ENCODE data around the gene GNG12. TPM values are rescaled to one million over a fixed set of nuclear protein-coding genes. Genes with fewer than 3 reads are reported as not detected.
"Not testable (repeated sequence)": the region's sequence is repeated elsewhere in the genome, so short reads cannot be mapped to it uniquely, and the experiment has no call there.

GNG12 gene
- total RNA-seq, 2 experiments from 2014 or later: 0.04 TPM; not detected in 1

DNA sequence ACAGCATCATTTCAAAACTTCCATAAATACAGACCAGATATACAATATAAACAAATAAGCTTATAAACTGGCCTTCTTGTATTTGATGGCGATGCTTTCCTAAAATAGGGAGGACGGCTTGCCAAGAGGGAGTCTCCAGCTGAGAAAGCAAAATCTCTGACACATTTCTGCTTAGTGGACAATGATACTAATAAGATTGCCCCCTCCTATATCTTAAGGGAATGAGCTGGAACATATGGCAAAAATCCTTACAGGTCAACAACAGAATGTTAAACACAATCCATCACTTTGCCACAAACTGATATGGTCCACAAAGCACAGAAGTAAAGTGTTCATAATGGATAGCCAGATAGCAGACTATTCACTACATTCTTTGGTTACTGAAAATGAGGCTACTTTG is 155.3 kb downstream of the GNG12 start:
- Mint-ChIP-seq H3K27ac (no peak overlapping the region), H3K9me3 (no peaks in the 10 kb centered on the region), H3K36me3 (ENCODE audit: low read depth) (no peaks in the 10 kb centered on the region), H3K27me3 (peaks cover 8% of the 10 kb centered on the region), H3K4me1 (peaks cover 24% of the 10 kb centered on the region), H3K4me3 (no peak overlapping the region)
- ChIA-PET POLR2A (no interaction called here), CTCF (no interaction called here)
- no peak for DNase-seq

- peaks cover 24% of the 10 kb centered on the region for H3K4me1 Mint-ChIP-seq
- POLR2A ChIA-PET: no interaction called here
- H3K9me3 Mint-ChIP-seq: no peaks in the 10 kb centered on the region
Measured at GRCh38 chr1:67677408-67677807, 155.9 kb downstream of the GNG12 start.

GRCh38 chr1:67676946-67677345 is 156.3 kb downstream of the GNG12 start:
- H3K9me3 Mint-ChIP-seq: no peaks in the 10 kb centered on the region
- ChIA-PET CTCF (no interaction called here), POLR2A (no interaction called here)
- no peaks in the 10 kb centered on the region for H3K36me3 Mint-ChIP-seq (ENCODE audit: low read depth)
- peaks cover 13% of the 10 kb centered on the region for H3K27me3 Mint-ChIP-seq
- H3K4me3 Mint-ChIP-seq: no peak overlapping the region
- H3K27ac Mint-ChIP-seq: no peak overlapping the region
- peaks cover 24% of the 10 kb centered on the region for H3K4me1 Mint-ChIP-seq
- DNase-seq: no peak

More at GRCh38 chr1:67677408-67677807, 155.9 kb downstream of the GNG12 start:
- no peaks in the 10 kb centered on the region for H3K36me3 Mint-ChIP-seq (ENCODE audit: low read depth)
- no peak for DNase-seq
- peaks cover 10% of the 10 kb centered on the region for H3K27me3 Mint-ChIP-seq
- H3K27ac Mint-ChIP-seq: no peak overlapping the region
- CTCF ChIA-PET: no interaction called here
- no peak overlapping the region for H3K4me3 Mint-ChIP-seq

DNA sequence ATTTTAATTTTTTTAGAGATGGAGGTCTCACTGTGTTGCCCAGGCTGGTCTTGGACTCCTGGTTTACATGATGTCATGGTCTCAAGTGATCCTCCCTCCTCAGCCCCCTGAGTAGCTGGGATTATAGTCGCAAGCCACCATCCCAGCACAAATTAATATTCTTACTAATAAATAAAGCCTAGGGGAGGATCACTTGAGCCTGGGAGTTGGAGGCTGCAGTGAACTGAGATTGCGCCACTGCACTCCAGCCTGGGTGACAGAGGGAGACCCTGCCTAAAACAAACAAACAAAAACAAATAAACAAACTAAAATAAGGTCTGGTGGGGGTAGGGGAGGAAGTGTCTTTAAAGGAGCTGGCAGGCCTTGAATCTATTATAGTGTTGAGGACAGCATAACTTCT is 157.0 kb downstream of the GNG12 start:
- Mint-ChIP-seq H3K27ac (no peak overlapping the region), H3K27me3 (peaks cover 15% of the 10 kb centered on the region), H3K4me3 (no peak overlapping the region), H3K4me1 (peaks cover 24% of the 10 kb centered on the region), H3K36me3 (ENCODE audit: low read depth) (no peaks in the 10 kb centered on the region), H3K9me3 (no peaks in the 10 kb centered on the region)
- DNase-seq: no peak
- CTCF ChIA-PET: interaction anchor here (0.8 kb wide), 1 partner anchor 8 kb away, joined by 3 read pairs; no protein-coding TSS in a partner anchor
- POLR2A ChIA-PET: no interaction called here

DNA sequence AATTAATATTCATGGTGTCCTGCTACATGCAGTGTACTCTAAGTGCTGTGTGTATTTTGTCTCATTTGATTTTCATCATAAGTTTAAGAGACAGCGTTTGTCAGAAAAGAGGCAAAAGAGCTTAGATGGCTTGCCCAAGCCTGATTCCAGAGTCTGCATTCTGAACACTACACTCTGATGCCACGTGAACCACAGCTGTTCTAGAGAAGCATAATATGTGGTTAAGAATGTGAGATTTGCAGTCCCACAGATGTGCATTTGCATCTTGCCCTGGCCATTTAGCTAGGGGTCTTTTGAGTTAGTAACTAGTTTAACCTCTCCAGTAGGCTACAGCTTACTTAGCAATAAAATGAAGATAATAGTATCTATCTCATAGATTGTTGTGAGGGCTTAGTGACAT is 157.5 kb downstream of the GNG12 start:
- ChIA-PET CTCF (interaction anchor here (0.8 to 2.6 kb wide), 3 partner anchors 7 to 12 kb away, joined by 3 to 7 read pairs (median 3); no protein-coding TSS in a partner anchor), POLR2A (no interaction called here)
- DNase-seq: no peak
- Mint-ChIP-seq H3K4me3 (no peak overlapping the region), H3K9me3 (no peaks in the 10 kb centered on the region), H3K27ac (no peak overlapping the region), H3K36me3 (ENCODE audit: low read depth) (no peaks in the 10 kb centered on the region), H3K27me3 (peaks cover 19% of the 10 kb centered on the region), H3K4me1 (peaks cover 24% of the 10 kb centered on the region)

DNA sequence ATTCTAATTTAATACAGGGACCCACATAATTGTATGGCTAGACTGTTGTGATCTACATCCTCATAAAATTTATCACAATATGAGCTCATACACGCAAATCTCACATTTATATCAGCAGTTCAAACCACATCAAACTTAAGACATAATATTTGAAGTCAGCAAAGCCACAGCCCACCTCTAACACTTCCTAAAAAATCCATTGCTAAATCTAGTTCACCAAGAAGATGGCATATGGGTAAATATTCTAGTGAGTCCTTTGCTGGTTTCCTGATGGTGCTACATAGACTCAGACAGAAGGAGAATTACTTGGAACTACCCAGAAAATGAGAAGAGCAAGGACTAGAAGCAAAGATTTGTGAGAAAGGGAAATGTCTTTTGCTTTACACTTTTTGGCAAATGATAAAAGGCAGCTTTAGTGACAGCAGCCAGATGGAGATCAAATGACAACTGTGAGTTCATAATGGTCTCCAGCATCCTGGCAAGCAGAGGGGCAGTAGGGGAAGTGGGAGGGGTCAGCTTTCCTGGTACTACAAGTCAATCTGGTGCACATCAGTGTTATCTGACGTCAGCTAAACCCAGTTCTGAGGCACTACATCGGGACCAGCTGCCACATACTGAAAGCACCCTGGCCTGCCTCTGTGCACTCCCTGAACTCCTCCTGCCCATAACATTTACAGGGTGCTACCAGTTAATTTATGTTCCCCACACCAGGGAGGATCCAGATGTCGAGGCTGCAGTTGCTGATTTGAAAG is 158.8 kb downstream of the GNG12 start:
- ChIA-PET CTCF (interaction anchor here (1.0 to 2.6 kb wide), 5 partner anchors 8 to 86 kb away, joined by 3 to 7 read pairs (median 4); no protein-coding TSS in a partner anchor), POLR2A (interaction anchor here (0.6 to 1.2 kb wide), 2 partner anchors 10 to 94 kb away, joined by 3 to 7 read pairs; partner anchors contain the start of gene GADD45A)
- Mint-ChIP-seq H3K36me3 (ENCODE audit: low read depth) (no peaks in the 10 kb centered on the region), H3K27ac (peak overlapping the region; percentile 84), H3K9me3 (no peaks in the 10 kb centered on the region), H3K27me3 (peaks cover 30% of the 10 kb centered on the region), H3K4me3 (no peak overlapping the region), H3K4me1 (peaks cover 24% of the 10 kb centered on the region)
- DNase-seq: peak; percentile 60

DNA sequence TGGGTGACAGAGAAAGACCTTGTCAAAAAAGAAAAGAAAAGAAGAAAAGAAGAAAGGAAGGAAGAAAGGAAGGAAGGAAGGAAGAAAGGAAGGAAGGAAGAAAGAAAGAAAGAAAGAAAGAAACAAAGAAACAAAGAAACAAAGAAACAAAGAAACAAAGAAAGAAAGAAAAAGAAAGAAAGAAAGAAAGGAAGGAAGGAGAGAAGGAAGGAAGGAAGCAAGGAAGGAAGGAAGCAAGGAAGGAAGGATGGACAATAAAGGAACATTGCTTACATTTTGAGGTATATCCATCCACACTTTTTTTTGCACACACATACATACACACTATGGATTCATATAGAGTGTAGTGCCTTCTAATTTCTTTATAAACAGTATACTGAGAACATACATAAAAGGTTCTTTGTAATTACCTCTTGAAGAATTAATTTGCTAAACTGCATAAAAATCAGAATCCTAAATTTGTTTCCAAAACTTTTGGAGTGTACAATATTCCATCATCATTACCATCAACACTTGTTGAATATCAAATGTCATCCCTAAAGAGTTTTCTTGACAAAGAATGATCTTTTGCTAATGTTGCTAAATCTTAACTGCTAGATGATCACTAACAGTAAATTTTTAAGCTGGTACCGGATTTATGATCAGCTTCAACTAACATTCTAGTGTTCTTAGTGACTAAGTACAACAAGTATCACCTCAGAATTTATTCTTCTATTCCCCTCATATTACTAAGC is 159.6 kb downstream of the GNG12 start:
- Mint-ChIP-seq H3K4me3 (no peak overlapping the region), H3K27ac (no peak overlapping the region)
- POLR2A ChIA-PET: no interaction called here

DNA sequence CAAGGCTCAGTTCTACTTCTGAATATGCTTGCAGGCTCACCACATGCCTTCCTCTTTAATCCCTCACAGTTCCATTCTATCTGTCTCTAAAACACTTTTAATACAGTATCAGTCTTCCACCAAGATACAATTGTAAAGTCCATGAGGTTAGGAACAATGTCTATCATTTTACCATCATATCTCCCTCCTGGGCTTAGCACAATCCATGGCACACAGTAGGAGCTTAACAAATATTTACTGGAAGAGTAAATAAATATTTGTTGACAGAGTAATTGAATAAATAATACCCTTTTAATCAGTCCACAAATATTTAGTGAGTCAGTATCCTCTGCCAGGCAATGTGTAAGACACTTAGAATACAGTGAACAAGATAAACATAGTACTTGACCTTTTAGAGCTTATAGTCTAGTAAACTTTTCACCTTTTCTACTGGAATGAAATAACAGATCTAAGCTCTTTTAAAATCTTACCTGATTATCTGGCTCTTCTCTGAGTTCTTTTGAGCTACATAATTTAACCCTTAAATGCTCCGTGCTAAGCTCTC is 160.9 kb downstream of the GNG12 start:
- peaks cover 27% of the 10 kb centered on the region for H3K27me3 Mint-ChIP-seq
- POLR2A ChIA-PET: no interaction called here
- H3K4me3 Mint-ChIP-seq: no peak overlapping the region
- no peaks in the 10 kb centered on the region for H3K9me3 Mint-ChIP-seq
- no peaks in the 10 kb centered on the region for H3K36me3 Mint-ChIP-seq (ENCODE audit: low read depth)
- CTCF ChIA-PET: interaction anchor here (0.9 to 1.6 kb wide), 2 partner anchors 12 to 82 kb away, joined by 3 read pairs; no protein-coding TSS in a partner anchor
- DNase-seq: no peak
- H3K4me1 Mint-ChIP-seq: peaks cover 24% of the 10 kb centered on the region
- H3K27ac Mint-ChIP-seq: no peak overlapping the region

More for the DNA sequence above, 159.6 kb downstream of the GNG12 start:
- no peak for DNase-seq
- Mint-ChIP-seq H3K36me3 (ENCODE audit: low read depth) (no peaks in the 10 kb centered on the region), H3K4me1 (peaks cover 24% of the 10 kb centered on the region), H3K9me3 (no peaks in the 10 kb centered on the region), H3K27me3 (peaks cover 30% of the 10 kb centered on the region)
- CTCF ChIA-PET: interaction anchor here (1.0 to 2.6 kb wide), 3 partner anchors 9 to 87 kb away, joined by 3 to 7 read pairs (median 4); no protein-coding TSS in a partner anchor

DNA sequence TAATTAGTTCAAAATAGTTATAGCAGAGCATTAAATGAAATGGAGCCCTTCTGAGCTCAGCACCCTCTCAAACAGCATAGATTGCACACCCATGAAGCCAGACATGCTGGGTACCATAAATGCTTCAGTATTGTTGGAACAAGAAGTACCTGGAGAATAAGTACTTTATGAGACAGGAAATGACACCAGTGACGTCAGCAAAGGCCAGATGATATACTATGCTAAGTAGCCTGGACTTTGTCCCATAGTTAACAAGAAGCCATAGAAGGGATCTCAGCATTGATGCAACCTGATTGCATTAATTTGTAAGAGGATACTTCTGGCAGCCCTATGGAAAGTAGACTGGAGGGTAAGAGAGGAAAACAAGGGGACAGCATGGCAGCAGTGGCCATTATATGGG is 164.6 kb downstream of the GNG12 start:
- Mint-ChIP-seq H3K4me3 (no peak overlapping the region), H3K4me1 (peaks cover 3% of the 10 kb centered on the region), H3K27me3 (peaks cover 29% of the 10 kb centered on the region), H3K9me3 (no peaks in the 10 kb centered on the region), H3K36me3 (ENCODE audit: low read depth) (no peaks in the 10 kb centered on the region), H3K27ac (no peak overlapping the region)
- CTCF ChIA-PET: no interaction called here
- no peak for DNase-seq
- POLR2A ChIA-PET: no interaction called here

DNA sequence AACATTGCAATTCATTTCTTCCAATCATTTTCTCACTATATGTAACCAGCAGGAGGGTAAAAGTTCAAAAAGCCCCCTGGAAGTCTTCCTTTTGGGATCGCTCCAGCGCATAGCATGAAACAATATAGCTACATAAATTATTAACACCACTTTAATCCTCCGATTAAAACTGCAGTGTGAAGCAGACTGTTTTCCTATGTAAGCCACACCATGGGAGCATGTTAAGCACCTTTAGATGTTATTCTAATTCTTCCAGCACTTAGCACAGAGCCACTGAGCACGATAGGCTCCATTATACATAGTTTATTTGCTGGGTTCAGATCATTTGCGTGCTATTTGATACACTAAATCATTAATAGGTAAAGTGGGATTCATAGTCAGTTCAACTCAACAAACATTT is 166.6 kb downstream of the GNG12 start:
- no peaks in the 10 kb centered on the region for H3K9me3 Mint-ChIP-seq
- ChIA-PET CTCF (no interaction called here), POLR2A (no interaction called here)
- DNase-seq: no peak
- H3K4me1 Mint-ChIP-seq: no peaks in the 10 kb centered on the region
- no peak overlapping the region for H3K4me3 Mint-ChIP-seq
- no peak overlapping the region for H3K27ac Mint-ChIP-seq
- peaks cover 28% of the 10 kb centered on the region for H3K27me3 Mint-ChIP-seq
- H3K36me3 Mint-ChIP-seq (ENCODE audit: low read depth): no peaks in the 10 kb centered on the region

DNA sequence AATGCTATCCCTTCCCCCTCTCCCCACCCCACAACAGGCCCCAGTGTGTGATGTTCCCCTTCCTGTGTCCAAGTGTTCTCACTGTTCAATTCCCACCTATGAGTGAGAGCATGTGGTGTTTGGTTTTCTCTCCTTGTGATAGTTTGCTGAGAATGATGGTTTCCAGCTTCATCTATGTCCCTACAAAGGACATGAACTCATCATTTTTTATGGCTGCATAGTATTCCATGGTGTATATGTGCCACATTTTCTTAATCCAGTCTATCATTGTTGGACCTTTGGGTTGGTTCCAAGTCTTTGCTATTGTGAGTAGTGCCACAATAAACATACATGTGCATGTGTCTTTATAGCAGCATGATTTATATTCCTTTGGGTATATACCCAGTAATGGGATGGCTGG is 168.0 kb downstream of the GNG12 start:
- DNase-seq; H3K4me1 Mint-ChIP-seq; CTCF ChIA-PET; H3K9me3 Mint-ChIP-seq; H3K4me3 Mint-ChIP-seq; POLR2A ChIA-PET; H3K36me3 Mint-ChIP-seq (ENCODE audit: low read depth); H3K27ac Mint-ChIP-seq: not testable (repeated sequence)
- H3K27me3 Mint-ChIP-seq: peaks cover 23% of the 10 kb centered on the region

DNA sequence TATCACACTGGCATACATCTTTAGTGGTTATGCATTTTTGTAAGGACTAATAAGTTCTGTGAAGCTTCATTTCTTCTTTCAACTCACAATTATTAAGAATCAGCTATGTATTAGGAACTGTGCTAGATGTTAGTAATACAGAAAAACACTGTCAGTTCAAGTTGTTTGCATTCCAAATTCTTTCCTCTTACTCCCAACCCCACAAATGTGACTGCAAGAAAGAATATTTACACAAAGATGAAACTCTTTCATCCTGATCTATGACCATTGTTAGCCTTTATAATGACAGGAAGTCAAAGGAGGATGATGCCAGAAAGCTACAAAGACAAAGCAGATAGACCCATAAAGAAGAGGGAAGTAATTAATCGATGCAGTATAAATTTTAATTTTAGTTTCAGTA is 169.2 kb downstream of the GNG12 start:
- Mint-ChIP-seq H3K36me3 (ENCODE audit: low read depth) (no peaks in the 10 kb centered on the region), H3K4me1 (no peaks in the 10 kb centered on the region), H3K4me3 (no peak overlapping the region), H3K9me3 (no peaks in the 10 kb centered on the region), H3K27ac (no peak overlapping the region), H3K27me3 (peaks cover 21% of the 10 kb centered on the region)
- ChIA-PET POLR2A (no interaction called here), CTCF (interaction anchor here (0.9 kb wide), 1 partner anchor 11 kb away, joined by 3 read pairs; no protein-coding TSS in a partner anchor)
- no peak for DNase-seq

DNA sequence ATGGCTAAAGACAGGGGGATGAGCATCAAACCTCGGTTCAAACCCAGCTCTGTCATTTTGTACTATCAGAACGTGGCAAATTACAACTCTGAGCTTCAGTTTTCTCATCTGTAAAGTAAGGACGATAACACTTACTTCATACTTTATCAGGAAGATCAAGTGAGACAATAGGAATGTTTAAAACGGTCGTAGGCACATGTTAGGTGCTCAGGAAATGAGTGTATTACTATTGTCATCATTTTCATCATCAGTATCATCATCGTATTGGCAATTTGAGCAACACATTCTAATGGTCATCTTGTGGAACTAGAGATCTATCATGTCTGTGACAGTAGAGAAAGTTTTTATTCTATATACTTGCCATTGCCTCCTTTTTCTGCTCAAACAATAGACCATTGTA is 170.4 kb downstream of the GNG12 start:
- peaks cover 18% of the 10 kb centered on the region for H3K27me3 Mint-ChIP-seq
- no peaks in the 10 kb centered on the region for H3K4me1 Mint-ChIP-seq
- CTCF ChIA-PET: no interaction called here
- no peaks in the 10 kb centered on the region for H3K9me3 Mint-ChIP-seq
- H3K27ac Mint-ChIP-seq: no peak overlapping the region
- no peak overlapping the region for H3K4me3 Mint-ChIP-seq
- no peak for DNase-seq
- POLR2A ChIA-PET: no interaction called here
- H3K36me3 Mint-ChIP-seq (ENCODE audit: low read depth): no peaks in the 10 kb centered on the region

Measured in activated CD4-positive, alpha-beta T cell treated with anti-CD3 and anti-CD28 coated beads, Interleukin-2, amount 10 ng/mL, durations not matched to agents 7 days and 5 days (primary cell).